RPMI7951 (cell line): Measurements from ENCODE around the gene PRKD1. TPM values are rescaled to one million over a fixed set of nuclear protein-coding genes. Genes with fewer than 3 reads are reported as not detected.
"Not testable (repeated sequence)": the region's sequence is repeated elsewhere in the genome, so short reads cannot be mapped to it uniquely, and the experiment has no call there.

ENCODE experiments used
- DNase-seq: peaks from one replicate; pipeline ENCODE4 v3.0.0-alpha.2; 2012; ENCODE audit warnings: low read depth
- total RNA-seq: library from RNA; depleted of rRNA; stranded (reverse); fragments of >200 nt; shearing (Covaris generic); gene quantifications from 2 replicates; pipeline ENCODE4 v1.2.3, GENCODE V29; 2014

The PRKD1 gene
- total RNA-seq, 1 experiment from 2014 or later: 4.3 TPM

- DNase-seq: no peak
Observed at GRCh38 chr14:29743531-29743930, 184.1 kb downstream of the PRKD1 start.

- DNase-seq: peak; percentile 76
Observed at GRCh38 chr14:29741909-29742401, 185.7 kb downstream of the PRKD1 start.

DNA sequence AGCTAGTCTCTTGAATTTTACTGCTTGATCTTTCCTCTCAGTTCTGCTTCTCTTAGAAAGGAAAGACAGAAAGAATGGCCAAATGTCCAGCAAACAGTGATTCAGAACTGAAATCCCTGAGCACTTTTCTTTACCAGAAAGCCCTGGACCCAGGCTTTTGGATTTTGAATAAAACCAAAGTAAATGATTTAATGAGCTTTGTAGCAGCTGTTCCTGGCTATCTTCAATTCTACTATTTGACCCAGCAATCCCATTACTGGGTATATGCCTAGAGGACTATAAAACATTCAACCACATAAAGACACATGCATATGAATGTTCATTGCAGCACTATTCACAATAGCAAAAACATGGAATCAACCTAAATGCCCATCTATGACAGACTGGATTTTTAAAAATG, 187.2 kb downstream of the PRKD1 start:
- no peak for DNase-seq

DNA sequence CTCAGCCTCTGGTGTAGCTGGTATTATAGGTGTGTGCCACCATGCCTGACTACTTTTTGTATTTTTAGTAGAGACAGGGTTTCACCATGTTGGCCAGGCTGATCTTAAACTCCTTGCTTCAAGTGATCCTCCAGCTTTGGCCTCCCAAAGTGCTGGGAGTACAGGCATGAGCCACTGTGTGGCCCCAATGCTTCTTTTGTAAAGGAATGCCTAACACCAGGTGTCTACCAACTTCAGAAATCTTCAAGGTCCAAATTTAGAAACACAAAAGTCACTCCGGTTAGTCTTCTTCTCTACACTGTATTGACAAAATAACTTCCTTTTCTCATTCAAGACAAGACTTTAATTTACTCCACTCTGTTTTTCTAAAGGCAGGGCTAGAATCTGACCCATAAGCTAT, 188.7 kb downstream of the PRKD1 start:
- no peak for DNase-seq

GRCh38 chr14:29738056-29738455, 189.6 kb downstream of the PRKD1 start:
- no peak for DNase-seq

DNA sequence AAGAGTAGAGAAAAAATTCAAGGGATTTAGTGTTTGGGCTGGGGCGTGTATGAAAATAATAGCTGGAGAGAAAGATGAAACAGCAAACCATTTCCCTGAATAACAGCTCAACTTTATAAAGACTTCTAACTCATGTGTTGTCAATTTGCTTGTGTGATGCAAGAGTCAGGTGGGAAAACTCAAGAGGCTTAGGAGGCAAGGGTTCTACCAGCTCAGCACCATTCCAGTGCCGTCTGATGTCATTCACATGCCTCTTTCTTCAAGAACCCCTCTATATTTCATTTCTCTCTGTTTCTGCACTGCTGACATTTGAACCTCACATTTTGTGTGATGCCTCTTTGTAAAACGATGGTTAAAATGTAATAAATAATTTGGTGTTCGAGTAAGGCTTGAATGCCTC, 192.2 kb downstream of the PRKD1 start:
- no peak for DNase-seq

- DNase-seq: no peak
Observed at GRCh38 chr14:29734732-29735131, 192.9 kb downstream of the PRKD1 start.

GRCh38 chr14:29726560-29727331, 200.9 kb downstream of the PRKD1 start:
- peak; percentile 43 for DNase-seq

GRCh38 chr14:29724991-29725390, 202.7 kb downstream of the PRKD1 start:
- DNase-seq: peak; percentile 14

- no peak for DNase-seq
Observed at GRCh38 chr14:29722831-29723230, 204.8 kb downstream of the PRKD1 start.

- DNase-seq: no peak
Observed at GRCh38 chr14:29721586-29721985, 206.1 kb downstream of the PRKD1 start.

DNA sequence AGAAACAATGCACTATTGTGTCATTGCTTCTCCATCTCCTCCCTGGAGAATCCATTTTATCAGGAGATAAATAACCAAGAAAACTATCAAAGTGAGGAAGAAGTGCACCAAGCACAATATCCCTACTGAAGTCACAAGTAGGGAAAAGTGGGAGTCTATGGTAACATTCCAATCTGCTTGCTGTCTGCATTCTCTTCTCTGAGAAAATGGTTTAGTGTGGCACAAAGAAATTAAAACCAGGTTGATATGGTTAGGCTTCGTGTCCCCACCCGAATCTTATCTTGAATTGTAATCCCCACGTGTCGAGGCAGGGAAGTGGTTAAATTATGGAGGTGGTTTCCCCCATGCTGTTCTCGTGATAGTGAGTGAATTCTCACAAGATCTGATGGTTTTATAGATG, 209.7 kb downstream of the PRKD1 start:
- DNase-seq: peak; percentile 46

DNA sequence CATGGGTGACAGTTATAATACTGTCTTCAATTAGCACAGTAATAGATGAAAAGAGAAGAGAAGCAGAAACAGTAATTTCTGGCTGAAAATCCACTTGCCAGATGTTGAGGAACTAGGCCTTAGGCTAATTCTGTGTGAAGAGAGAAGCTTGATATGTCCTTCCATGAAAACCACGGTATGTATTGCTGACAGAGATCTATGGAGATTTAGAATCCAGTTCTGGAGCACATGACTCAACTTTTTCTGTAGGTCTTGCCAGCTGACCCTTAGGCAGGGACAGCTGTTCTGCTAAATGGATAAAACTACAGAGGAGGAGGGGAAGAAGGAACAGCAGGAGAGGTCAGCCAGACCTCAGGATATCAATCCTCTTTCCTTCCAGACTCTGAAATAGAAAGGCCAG, 211.5 kb downstream of the PRKD1 start:
- DNase-seq: peak; percentile 94

DNA sequence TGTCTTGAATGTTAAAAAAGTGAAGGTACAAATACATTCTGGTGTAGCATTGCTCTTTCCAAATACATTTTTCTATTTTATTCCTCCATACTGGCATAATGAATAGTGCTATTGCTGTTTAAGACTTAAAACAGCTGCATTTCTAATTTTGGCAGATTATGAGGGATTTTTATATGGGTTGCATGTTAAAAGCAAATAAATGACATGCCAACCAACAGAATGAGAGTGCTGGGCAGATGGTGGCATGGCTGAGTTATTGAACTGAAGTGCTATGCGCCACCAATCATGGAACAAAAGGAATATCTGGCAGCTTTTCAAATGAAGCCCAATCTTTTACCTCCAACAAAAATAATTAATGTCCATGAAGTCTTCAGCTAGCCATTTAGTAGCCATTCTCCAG, 215.0 kb downstream of the PRKD1 start:
- no peak for DNase-seq

DNA sequence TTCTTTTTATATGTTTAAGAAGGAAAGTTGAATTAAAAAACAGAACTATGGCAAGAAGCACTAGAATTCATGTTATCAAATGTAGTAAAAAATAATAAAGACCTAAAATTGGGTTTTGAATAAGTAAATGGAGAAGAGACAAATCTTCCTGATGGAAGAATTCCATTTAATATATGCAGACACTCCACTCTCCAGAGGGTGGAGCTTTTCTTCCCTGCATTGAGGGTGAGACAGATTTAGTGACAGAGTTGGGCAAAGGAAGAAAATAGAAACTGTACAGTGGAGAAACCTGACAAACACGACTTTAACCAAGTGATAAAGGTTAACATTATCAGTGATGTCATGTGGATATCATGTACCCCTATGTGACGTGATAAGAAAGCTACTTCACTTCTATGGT, 217.6 kb downstream of the PRKD1 start:
- peak; percentile 16 for DNase-seq

DNA sequence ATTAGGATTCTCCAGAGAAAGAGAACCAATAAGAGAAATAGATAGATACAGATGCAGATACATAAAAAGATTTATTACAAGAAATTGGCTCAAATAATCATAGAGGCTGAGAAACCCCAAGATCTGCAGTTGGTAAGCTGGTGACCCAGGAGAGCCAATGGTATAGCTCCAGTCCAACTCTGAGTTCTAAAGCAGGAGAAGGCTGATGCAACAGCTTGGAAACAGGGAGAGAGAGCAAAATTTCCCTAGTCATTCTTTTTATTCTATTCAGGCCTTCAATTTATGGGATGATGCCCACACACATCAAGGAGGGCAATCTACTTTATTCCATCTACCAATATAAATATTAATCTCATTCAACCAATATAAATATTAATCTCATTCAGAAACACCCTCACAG, 218.2 kb downstream of the PRKD1 start:
- DNase-seq: no peak

DNA sequence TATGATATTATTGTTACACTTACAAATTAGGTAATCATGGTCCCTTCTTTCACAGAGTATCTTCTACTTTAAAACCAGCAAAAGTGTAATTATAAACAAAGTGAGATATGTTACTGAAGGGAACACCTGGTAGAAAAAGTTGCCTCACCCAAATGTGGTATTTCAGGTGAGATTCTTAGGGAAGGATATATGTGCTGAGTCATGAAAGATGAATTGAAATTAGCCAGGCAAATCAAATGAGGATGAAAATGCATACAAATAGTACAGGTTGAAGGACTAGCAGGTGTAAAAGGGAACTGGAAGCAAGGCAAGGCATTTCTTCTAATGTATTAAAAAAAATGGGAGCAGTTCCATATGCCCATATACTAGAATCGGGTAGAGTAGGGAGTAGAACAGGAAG, 220.9 kb downstream of the PRKD1 start:
- DNase-seq: no peak

GRCh38 chr14:29705801-29706200, 221.8 kb downstream of the PRKD1 start:
- DNase-seq: no peak

- not testable (repeated sequence) for DNase-seq
Observed at GRCh38 chr14:29689597-29689996, 238.1 kb downstream of the PRKD1 start.

DNA sequence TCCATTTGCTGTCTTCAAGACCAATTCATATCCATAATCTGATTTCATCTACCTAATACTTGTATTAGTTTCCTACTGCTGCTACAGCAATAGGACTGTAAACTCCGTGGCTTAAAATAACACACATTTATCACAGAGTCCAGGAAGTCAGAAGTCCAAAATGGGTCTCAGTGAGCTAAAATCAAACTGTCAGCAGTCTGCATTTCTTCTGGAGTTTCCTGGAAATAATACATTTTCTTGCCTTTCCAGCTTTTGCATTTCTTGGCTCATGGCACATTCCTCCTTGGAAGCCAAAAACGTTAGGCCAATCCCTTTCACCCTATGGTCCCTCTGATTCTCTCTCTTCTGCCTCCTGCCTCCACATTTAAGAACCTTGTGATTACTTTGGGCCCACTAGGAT, 239.8 kb downstream of the PRKD1 start:
- DNase-seq: no peak

DNA sequence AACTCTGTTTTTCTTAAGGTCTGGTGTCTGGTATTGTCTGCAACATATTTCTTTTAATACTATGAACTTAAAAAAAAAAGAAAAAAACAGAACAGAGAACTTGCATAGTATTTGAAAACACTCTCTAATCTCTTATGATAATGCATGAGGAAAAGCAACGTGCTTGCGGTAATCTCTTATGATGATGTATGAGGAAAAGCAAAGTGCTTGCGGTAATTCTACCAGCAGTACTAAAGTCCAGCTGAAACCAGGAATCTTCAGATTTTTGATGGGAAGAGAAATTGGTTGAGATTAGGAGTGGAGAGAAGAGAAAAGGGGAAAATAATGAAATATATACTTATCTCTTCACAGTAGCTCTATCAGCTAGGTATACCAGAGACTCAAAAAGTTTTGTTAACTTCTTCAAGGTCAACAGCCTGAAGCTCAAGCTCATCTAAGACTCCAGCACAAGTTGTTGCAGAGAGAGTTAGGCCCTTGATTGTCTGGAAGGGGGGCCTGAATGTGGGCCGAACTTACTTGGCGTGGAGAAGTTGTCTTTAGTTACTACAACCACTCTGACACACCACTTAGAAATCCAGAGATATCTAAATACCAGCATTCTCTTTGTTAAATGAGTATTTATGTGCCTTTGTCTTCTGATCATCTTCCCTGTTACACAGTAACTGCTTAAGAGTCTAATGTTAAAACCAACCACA, 240.4 kb downstream of the PRKD1 start:
- DNase-seq: no peak

DNA sequence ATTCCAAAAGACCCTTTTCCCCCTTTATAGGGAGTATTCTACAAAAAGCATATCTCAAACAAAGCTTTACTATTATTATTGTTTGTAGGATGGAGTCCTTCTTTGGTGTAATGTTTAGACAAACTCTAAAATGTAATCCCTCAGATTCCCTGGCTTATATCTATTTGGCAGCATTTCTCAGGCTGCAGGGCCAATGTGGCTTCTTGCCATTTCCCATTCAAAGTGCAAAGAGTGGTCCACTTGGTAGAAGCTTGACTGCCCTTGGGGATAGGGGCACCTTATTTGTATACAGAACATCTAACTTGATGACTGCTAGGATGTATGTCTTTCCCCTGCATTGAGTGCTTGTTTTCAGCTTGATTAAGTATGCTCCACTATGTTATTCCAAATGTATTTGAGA, 242.7 kb downstream of the PRKD1 start:
- DNase-seq: no peak

DNA sequence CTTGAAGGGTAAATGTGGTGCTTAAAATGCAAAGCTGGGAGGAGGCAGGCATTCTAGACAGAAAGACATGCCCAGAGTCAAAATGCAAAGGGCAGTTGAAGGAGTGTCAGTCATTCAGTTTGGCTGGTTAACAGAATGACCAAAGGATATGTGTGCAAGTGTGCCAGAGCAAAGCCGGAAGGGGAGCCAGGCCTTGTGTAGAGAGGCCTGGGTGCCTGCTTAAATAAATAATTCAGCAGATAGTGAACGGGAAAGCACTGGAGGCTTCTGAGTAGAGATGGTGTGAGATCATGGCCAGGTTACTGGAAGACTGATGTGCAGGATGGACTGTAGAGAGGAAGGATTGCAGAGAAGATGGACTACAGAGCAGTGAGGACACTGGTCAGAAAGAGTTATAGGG, 244.9 kb downstream of the PRKD1 start:
- DNase-seq: no peak
